PC-3 (cell line): Measurements from ENCODE around the gene WAC. TPM values are rescaled to one million over a fixed set of nuclear protein-coding genes. Genes with fewer than 3 reads are reported as not detected.
A peak's percentile ranks its signal among the peaks of the same experiment; 100 is the strongest.

Source experiments
- ATAC-seq: fragments of 200-7000 bp; cut with Tn5 transposase; 2 replicates; pipeline ENCODE4 v1.9.1; 2020; ENCODE audit warnings: mild to moderate bottlenecking, moderate library complexity
- BruUV-seq: library from RNA; stranded (reverse); fragments of 400-500 nt; replicated peaks from 2 replicates; lab custom pipeline; 2021; lab: Mats Ljungman, UMichigan
- CTCF ChIA-PET: fragments of 300-600 bp; sonication (Branson Sonifier 250); formaldehyde crosslinking; loops from one replicate; lab custom pipeline; 2022; ENCODE audit warnings: antibody characterized with exemption; lab: Charles Lee
- POLR2A ChIA-PET: fragments of 300-600 bp; sonication (Branson Sonifier 250); formaldehyde crosslinking; loops from one replicate; lab custom pipeline; 2022; ENCODE audit warnings: antibody characterized with exemption; ENCODE audit not compliant: unreplicated experiment; lab: Charles Lee
- DNase-seq: peaks from one replicate; pipeline ENCODE4 v3.0.0-alpha.2; 2015
- H2AFZ ChIP-seq: fragments of 300-600 bp; sonication (generic); 2 replicates; pipeline ENCODE4 v1.6.0; 2016; ENCODE audit warnings: antibody characterized with exemption, low read length
- H3F3A ChIP-seq: fragments of 300-600 bp; sonication (generic); one replicate; pipeline ENCODE4 v1.6.0; 2017; ENCODE audit warnings: antibody characterized with exemption, low read length, control low read depth, mild to moderate bottlenecking; ENCODE audit not compliant: unreplicated experiment
- H3K27ac ChIP-seq: fragments of 300-600 bp; sonication (generic); 2 replicates; pipeline ENCODE4 v1.5.1; 2016; ENCODE audit warnings: mild to moderate bottlenecking, low read length
- H3K27me3 ChIP-seq: fragments of 300-600 bp; sonication (generic); 2 replicates; pipeline ENCODE4 v1.6.1; 2016; ENCODE audit warnings: low read length, mixed read lengths
- H3K36me3 ChIP-seq: fragments of 300-600 bp; sonication (generic); 2 replicates; pipeline ENCODE4 v1.6.1; 2016; ENCODE audit warnings: low read depth, mixed run types, low read length, mixed read lengths
- H3K4me1 ChIP-seq: fragments of 300-600 bp; sonication (generic); 2 replicates; pipeline ENCODE4 v1.5.1; 2016; ENCODE audit warnings: low read length; ENCODE audit not compliant: insufficient read depth
- H3K4me2 ChIP-seq: fragments of 300-600 bp; sonication (generic); 2 replicates; pipeline ENCODE4 v1.6.0; 2016; ENCODE audit warnings: low read length
- H3K4me3 ChIP-seq: fragments of 300-600 bp; sonication (generic); 2 replicates; pipeline ENCODE4 v1.5.1; 2016; ENCODE audit warnings: mild to moderate bottlenecking, low read length, mixed read lengths
- H3K79me2 ChIP-seq: fragments of 300-600 bp; sonication (generic); 2 replicates; pipeline ENCODE4 v1.6.1; 2017; ENCODE audit warnings: low read length, mixed read lengths
- H3K9ac ChIP-seq: fragments of 300-600 bp; sonication (generic); 2 replicates; pipeline ENCODE4 v1.6.0; 2016; ENCODE audit warnings: mild to moderate bottlenecking, low read length
- H3K9me2 ChIP-seq: fragments of 300-600 bp; sonication (generic); replicated peaks from 2 replicates; pipeline ENCODE4 v1.6.1; 2016; ENCODE audit warnings: mixed run types, low read length, mixed read lengths
- H3K9me3 ChIP-seq: fragments of 300-600 bp; sonication (generic); 2 replicates; pipeline ENCODE4 v1.6.1; 2016; ENCODE audit warnings: low read length, mixed read lengths
- H4K20me1 ChIP-seq: fragments of 300-600 bp; sonication (generic); 2 replicates; pipeline ENCODE4 v1.6.1; 2016; ENCODE audit warnings: low read length, mixed read lengths
- EZH2 ChIP-seq: fragments of 300-600 bp; sonication (generic); IDR thresholded peaks from one replicate; pipeline ENCODE4 v1.6.1; 2017; ENCODE audit warnings: antibody characterized with exemption, mild to moderate bottlenecking, low read length; ENCODE audit not compliant: unreplicated experiment
- EZH2phosphoT487 ChIP-seq: fragments of 300-600 bp; sonication (generic); IDR thresholded peaks from 2 replicates; pipeline ENCODE4 v1.6.1; 2018; ENCODE audit warnings: mild to moderate bottlenecking, antibody characterized with exemption, low read length, borderline replicate concordance
- intact Hi-C: fragments of 100-400 bp; cut with micrococcal nuclease; formaldehyde crosslinking; loops from 2 replicates; pipeline ENCODE4 v1.9.0; 2023
- total RNA-seq: library from RNA; depleted of rRNA; stranded (reverse); fragments of >200 nt; gene quantifications from 2 replicates; pipeline ENCODE4 v1.2.3, GENCODE V29; 2014
- TF ChIP-seq, protein P1 (sequence below): fragments of 300-600 bp; sonication (generic); conservative IDR thresholded peaks from 2 replicates; pipeline ENCODE4 v1.5.1; 2017; ENCODE audit warnings: antibody characterized with exemption, low read depth, mild to moderate bottlenecking, low read length

Gene WAC
- total RNA-seq, 1 experiment from 2014 or later, result 49.2 TPM

DNA sequence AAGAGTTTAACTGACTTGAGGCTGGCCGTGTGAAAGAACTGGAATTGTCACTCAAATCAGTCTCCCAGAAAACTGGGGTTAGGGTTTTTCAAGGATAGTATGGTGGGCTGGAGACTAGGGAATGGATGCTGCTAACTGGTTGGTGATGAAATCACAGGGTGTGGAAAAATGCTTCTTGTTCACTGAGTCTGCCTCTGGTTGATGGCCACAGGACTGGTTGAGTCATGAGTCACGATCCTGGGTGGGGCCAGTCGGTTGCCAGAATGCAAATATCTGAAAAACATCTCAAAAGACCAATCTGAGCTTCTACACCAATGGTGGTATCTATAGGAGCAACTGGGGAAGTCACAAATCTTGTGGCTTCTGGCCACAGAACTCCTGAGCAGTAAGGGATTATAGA lies 128.1 kb downstream of the WAC start:
- BruUV-seq, result no TSS peak
- Histone ChIP-seq H3K9ac (no peak overlapping the region), H3K9me3 (no peaks in the 10 kb centered on the region), H4K20me1 (no peaks in the 10 kb centered on the region), H3K27ac (no peak overlapping the region), H3K4me2 (no peak overlapping the region), H3F3A (no peaks in the 10 kb centered on the region), H3K4me1 (peaks cover 8% of the 10 kb centered on the region), H3K79me2 (no peaks in the 10 kb centered on the region), H2AFZ (no peak overlapping the region), H3K27me3 (no peaks in the 10 kb centered on the region), H3K9me2 (no peaks in the 10 kb centered on the region), H3K36me3 (no peaks in the 10 kb centered on the region), H3K4me3 (no peak overlapping the region)
- ATAC-seq (peak; percentile 62), DNase-seq (peak; percentile 51)
- CTCF ChIA-PET, result no interaction called here
- POLR2A ChIA-PET, result no interaction called here
- TF ChIP-seq EZH2, result no peak
- TF ChIP-seq, protein P1, sequence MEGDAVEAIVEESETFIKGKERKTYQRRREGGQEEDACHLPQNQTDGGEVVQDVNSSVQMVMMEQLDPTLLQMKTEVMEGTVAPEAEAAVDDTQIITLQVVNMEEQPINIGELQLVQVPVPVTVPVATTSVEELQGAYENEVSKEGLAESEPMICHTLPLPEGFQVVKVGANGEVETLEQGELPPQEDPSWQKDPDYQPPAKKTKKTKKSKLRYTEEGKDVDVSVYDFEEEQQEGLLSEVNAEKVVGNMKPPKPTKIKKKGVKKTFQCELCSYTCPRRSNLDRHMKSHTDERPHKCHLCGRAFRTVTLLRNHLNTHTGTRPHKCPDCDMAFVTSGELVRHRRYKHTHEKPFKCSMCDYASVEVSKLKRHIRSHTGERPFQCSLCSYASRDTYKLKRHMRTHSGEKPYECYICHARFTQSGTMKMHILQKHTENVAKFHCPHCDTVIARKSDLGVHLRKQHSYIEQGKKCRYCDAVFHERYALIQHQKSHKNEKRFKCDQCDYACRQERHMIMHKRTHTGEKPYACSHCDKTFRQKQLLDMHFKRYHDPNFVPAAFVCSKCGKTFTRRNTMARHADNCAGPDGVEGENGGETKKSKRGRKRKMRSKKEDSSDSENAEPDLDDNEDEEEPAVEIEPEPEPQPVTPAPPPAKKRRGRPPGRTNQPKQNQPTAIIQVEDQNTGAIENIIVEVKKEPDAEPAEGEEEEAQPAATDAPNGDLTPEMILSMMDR, result no peak
- no peak for TF ChIP-seq EZH2phosphoT487
- intact Hi-C loops, result loop anchor here (5.0 kb wide), 2 partner anchors 34 to 331 kb away; no protein-coding TSS in a partner anchor

DNA sequence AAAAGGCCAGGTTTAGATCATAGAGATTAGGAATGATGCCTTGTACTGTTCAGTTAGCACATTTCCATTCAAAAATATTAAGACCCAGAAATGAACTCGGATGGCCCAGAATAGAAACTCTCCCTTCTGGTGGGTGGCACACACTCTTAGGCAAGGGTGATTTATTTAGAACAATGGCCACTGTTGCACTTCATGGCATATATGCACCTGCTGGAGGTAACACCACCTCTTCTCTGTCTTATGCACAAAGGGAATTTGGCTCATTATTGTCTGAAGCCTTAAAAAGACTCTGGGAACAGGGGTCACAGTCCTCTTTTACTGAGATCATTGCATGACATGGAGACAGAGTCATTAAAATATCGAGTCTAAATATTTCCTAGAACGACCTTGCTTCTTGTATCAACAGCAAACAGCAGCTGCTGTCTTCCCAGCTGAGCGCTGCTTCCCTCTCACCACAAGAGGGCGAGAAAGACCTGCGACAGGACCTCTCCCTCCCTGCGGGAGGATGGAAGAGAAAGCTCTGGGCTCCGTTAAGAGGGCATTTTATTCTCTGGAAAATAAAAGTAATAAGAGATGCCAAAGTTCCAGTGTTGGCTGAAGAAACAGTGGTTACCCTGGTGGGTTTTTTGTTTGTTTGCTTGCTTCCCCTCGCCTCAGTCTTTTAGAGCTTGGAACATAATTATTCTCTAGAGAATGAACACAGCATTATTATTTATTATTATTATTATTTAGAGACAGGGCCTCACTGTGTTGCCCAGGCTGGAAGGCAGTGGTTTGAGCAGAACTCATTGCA lies 130.9 kb downstream of the WAC start:
- no peak for TF ChIP-seq EZH2
- TF ChIP-seq, protein P1, result peak; percentile 91
- DNase-seq, result peak; percentile 86

DNA sequence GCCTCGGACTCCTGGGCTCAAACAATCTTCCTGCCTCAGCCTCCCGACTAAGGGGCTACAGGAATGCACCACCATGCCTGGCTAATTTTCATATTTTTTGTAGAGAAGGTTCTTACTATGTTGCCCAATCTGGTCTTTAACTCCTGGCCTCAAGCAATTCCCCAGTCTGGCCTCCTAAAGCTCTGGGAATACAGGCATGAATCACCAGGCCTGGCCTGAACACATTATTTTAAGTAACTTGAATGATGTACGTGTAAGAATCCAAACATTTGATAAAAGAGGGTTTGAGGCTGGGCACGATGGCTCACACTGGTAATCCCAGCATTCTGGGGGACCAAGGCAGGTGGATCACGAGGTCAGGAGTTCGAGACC lies 131.4 kb downstream of the WAC start:
- no peak for ATAC-seq
- H4K20me1 ChIP-seq, result no peaks in the 10 kb centered on the region
- no TSS peak for BruUV-seq
- no peaks in the 10 kb centered on the region for H3K36me3 ChIP-seq
- ChIA-PET POLR2A (no interaction called here), CTCF (interaction anchor here (0.5 to 1.4 kb wide), 7 partner anchors 36 to 640 kb away, joined by 3 to 12 read pairs (median 4); no protein-coding TSS in a partner anchor)
- H3K4me3 ChIP-seq, result no peak overlapping the region
- no peak overlapping the region for H3K9ac ChIP-seq
- no peak for DNase-seq
- TF ChIP-seq EZH2 (no peak), EZH2phosphoT487 (no peak)
- TF ChIP-seq, protein P1, result no peak
- H3K4me2 ChIP-seq, result no peak overlapping the region
- H3K27ac ChIP-seq, result no peak overlapping the region
- no peaks in the 10 kb centered on the region for H3K9me3 ChIP-seq
- H3K9me2 ChIP-seq, result no peaks in the 10 kb centered on the region
- peaks cover 23% of the 10 kb centered on the region for H3K4me1 ChIP-seq
- intact Hi-C loops, result loop anchor here (1.0 to 5.0 kb wide), 4 partner anchors 37 to 640 kb away; no protein-coding TSS in a partner anchor
- no peaks in the 10 kb centered on the region for H3F3A ChIP-seq
- no peaks in the 10 kb centered on the region for H3K27me3 ChIP-seq
- H3K79me2 ChIP-seq, result no peaks in the 10 kb centered on the region
- H2AFZ ChIP-seq, result no peak overlapping the region

More for the DNA sequence above, 130.9 kb downstream of the WAC start:
- Histone ChIP-seq H3K4me2 (no peak overlapping the region), H3K36me3 (no peaks in the 10 kb centered on the region), H3K9me3 (no peaks in the 10 kb centered on the region), H4K20me1 (no peaks in the 10 kb centered on the region), H3K4me1 (peaks cover 23% of the 10 kb centered on the region), H2AFZ (no peak overlapping the region), H3F3A (no peaks in the 10 kb centered on the region), H3K27ac (no peak overlapping the region), H3K9ac (no peak overlapping the region), H3K27me3 (no peaks in the 10 kb centered on the region), H3K79me2 (no peaks in the 10 kb centered on the region), H3K9me2 (no peaks in the 10 kb centered on the region), H3K4me3 (no peak overlapping the region)
- POLR2A ChIA-PET, result no interaction called here
- ATAC-seq, result peak; percentile 80
- intact Hi-C loops, result loop anchor here (1.0 to 5.0 kb wide), 4 partner anchors 36 to 641 kb away; no protein-coding TSS in a partner anchor
- no TSS peak for BruUV-seq
- CTCF ChIA-PET, result interaction anchor here (0.5 to 1.4 kb wide), 9 partner anchors 16 to 641 kb away, joined by 3 to 12 read pairs (median 4); no protein-coding TSS in a partner anchor
